Thyroid gland (tissue), 4 donors: ENCODE data around the gene SP5.

ENCODE experiments used
- POLR2A ChIP-seq, 2 donors: fragments of 450-650 bp; IDR thresholded peaks; one replicate each; pipeline ENCODE4 v1.6.1; 2017; ENCODE audit warnings: antibody characterized with exemption in 2 of 2, mild to moderate bottlenecking in 2 of 2, moderate library complexity in 1 of 2
- TF ChIP-seq, protein P1 (sequence below), 6 experiments: fragments of 200-600 bp in 3 of 6; fragments of 450-650 bp in 3 of 6; sonication (generic) in 3 of 6; IDR thresholded peaks; one replicate each; pipeline ENCODE4 v1.5.1; 2016 to 2019; ENCODE audit warnings: antibody characterized with exemption in 6 of 6, mild to moderate bottlenecking in 2 of 6, inconsistent platforms in 1 of 6, moderate library complexity in 1 of 6

GRCh38 chr2:170711196-170711773 lies 3.9 kb upstream of the SP5 start:
- TF ChIP-seq, protein P1, sequence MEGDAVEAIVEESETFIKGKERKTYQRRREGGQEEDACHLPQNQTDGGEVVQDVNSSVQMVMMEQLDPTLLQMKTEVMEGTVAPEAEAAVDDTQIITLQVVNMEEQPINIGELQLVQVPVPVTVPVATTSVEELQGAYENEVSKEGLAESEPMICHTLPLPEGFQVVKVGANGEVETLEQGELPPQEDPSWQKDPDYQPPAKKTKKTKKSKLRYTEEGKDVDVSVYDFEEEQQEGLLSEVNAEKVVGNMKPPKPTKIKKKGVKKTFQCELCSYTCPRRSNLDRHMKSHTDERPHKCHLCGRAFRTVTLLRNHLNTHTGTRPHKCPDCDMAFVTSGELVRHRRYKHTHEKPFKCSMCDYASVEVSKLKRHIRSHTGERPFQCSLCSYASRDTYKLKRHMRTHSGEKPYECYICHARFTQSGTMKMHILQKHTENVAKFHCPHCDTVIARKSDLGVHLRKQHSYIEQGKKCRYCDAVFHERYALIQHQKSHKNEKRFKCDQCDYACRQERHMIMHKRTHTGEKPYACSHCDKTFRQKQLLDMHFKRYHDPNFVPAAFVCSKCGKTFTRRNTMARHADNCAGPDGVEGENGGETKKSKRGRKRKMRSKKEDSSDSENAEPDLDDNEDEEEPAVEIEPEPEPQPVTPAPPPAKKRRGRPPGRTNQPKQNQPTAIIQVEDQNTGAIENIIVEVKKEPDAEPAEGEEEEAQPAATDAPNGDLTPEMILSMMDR (IDR thresholded peaks at IDR 0.05), result no peak
- TF ChIP-seq POLR2A (IDR thresholded peaks at IDR 0.05), result no peak
